GM18861 (cell line): ENCODE measurements around the gene NPAS3.

Experiments
- ATAC-seq: cut with Tn5 transposase; IDR thresholded peaks from one replicate; pipeline ENCODE4 v1.9.1; 2021; ENCODE audit not compliant: unreplicated experiment

Gene NPAS3

GRCh38 chr14:32940066-32940651 lies 1.5 kb downstream of the NPAS3 start:
- ATAC-seq: no peak

GRCh38 chr14:32940711-32941667 lies 2.3 kb downstream of the NPAS3 start:
- no peak for ATAC-seq

- no peak for ATAC-seq
Measured at GRCh38 chr14:32941668-32942065, 3.0 kb downstream of the NPAS3 start.

- no peak for ATAC-seq
Measured at GRCh38 chr14:32947081-32947480, 8.4 kb downstream of the NPAS3 start.

GRCh38 chr14:32947792-32948191 lies 9.1 kb downstream of the NPAS3 start:
- ATAC-seq: no peak

GRCh38 chr14:32950584-32950983 lies 11.9 kb downstream of the NPAS3 start:
- no peak for ATAC-seq

GRCh38 chr14:32967421-32967820 lies 28.7 kb downstream of the NPAS3 start:
- ATAC-seq: no peak

- no peak for ATAC-seq
Measured at GRCh38 chr14:32968972-32969544, 30.4 kb downstream of the NPAS3 start.

- no peak for ATAC-seq
Measured at GRCh38 chr14:32977913-32978312, 39.2 kb downstream of the NPAS3 start.

GRCh38 chr14:32978691-32979255 lies 40.1 kb downstream of the NPAS3 start:
- no peak for ATAC-seq

GRCh38 chr14:32980178-32980901 lies 41.7 kb downstream of the NPAS3 start:
- no peak for ATAC-seq

- no peak for ATAC-seq
Measured at GRCh38 chr14:32980902-32981501, 42.3 kb downstream of the NPAS3 start.

- ATAC-seq: no peak
Measured at GRCh38 chr14:32984241-32984930, 45.7 kb downstream of the NPAS3 start.

GRCh38 chr14:32985866-32986265 lies 47.2 kb downstream of the NPAS3 start:
- ATAC-seq: no peak

GRCh38 chr14:32986791-32987540 lies 48.3 kb downstream of the NPAS3 start:
- no peak for ATAC-seq

- ATAC-seq: no peak
Measured at GRCh38 chr14:32991691-32992090, 53.0 kb downstream of the NPAS3 start.

GRCh38 chr14:32993921-32994320 lies 55.2 kb downstream of the NPAS3 start:
- ATAC-seq: no peak

GRCh38 chr14:32996343-32996742 lies 57.7 kb downstream of the NPAS3 start:
- ATAC-seq: no peak

GRCh38 chr14:32998433-32998832 lies 59.8 kb downstream of the NPAS3 start:
- ATAC-seq: no peak
